ENCODE measurements around the gene PDIA5. TPM values are rescaled to one million over a fixed set of nuclear protein-coding genes. Genes with fewer than 3 reads are reported as not detected.

The PDIA5 gene
- total RNA-seq, 4 donors from 2014 or later = 5.3 to 9.2 (median 7.2) TPM

- WGBS = 89% methylated on average over 4 of the region's 10 CpGs
Observed at GRCh38 chr3:123134671-123135070, 67.8 kb downstream of the PDIA5 start.

GRCh38 chr3:123137001-123137400 lies 70.2 kb downstream of the PDIA5 start:
- Histone ChIP-seq H3K4me1 (no peaks in the 10 kb centered on the region), H3K9me3 (no peaks in the 10 kb centered on the region), H3K36me3 (peaks cover 27% of the 10 kb centered on the region), H3K27me3 (no peaks in the 10 kb centered on the region), H3K27ac (no peak overlapping the region), H3K4me3 (no peak overlapping the region)
- WGBS = 97% methylated on average over 2 of the region's 2 CpGs
- no peak for DNase-seq (ENCODE audit: low spot score in 2 of 2)
- no peak for TF ChIP-seq CTCF (IDR thresholded peaks at IDR 0.05)
- TF ChIP-seq POLR2AphosphoS5 (IDR thresholded peaks at IDR 0.05) = no peak
- no peak for TF ChIP-seq POLR2A (IDR thresholded peaks at IDR 0.05)
- TF ChIP-seq EP300 (IDR thresholded peaks at IDR 0.05) = no peak

More at GRCh38 chr3:123134671-123135070, 67.8 kb downstream of the PDIA5 start:
- no peak for DNase-seq (ENCODE audit: low spot score in 2 of 2)
- H3K36me3 ChIP-seq = peaks cover 39% of the 10 kb centered on the region
- H3K4me3 ChIP-seq = no peak overlapping the region
- no peaks in the 10 kb centered on the region for H3K27me3 ChIP-seq
- no peaks in the 10 kb centered on the region for H3K9me3 ChIP-seq
- TF ChIP-seq POLR2A (IDR thresholded peaks at IDR 0.05) (no peak), POLR2AphosphoS5 (IDR thresholded peaks at IDR 0.05) (no peak), CTCF (IDR thresholded peaks at IDR 0.05) (no peak), EP300 (IDR thresholded peaks at IDR 0.05) (no peak)
- H3K4me1 ChIP-seq = no peaks in the 10 kb centered on the region
- no peak overlapping the region for H3K27ac ChIP-seq

- WGBS = 74% methylated on average over 6 of the region's 8 CpGs
- H3K9me3 ChIP-seq = no peaks in the 10 kb centered on the region
- no peak for DNase-seq (ENCODE audit: low spot score in 2 of 2)
- no peak for TF ChIP-seq POLR2AphosphoS5 (IDR thresholded peaks at IDR 0.05)
- no peak for TF ChIP-seq CTCF (IDR thresholded peaks at IDR 0.05)
- TF ChIP-seq POLR2A (IDR thresholded peaks at IDR 0.05) = no peak
- TF ChIP-seq EP300 (IDR thresholded peaks at IDR 0.05) = no peak
- no peaks in the 10 kb centered on the region for H3K27me3 ChIP-seq
- no peak overlapping the region for H3K27ac ChIP-seq
- no peaks in the 10 kb centered on the region for H3K4me1 ChIP-seq
- H3K4me3 ChIP-seq = no peak overlapping the region
- H3K36me3 ChIP-seq = peaks cover 14% of the 10 kb centered on the region
Observed at GRCh38 chr3:123138839-123139444, 72.1 kb downstream of the PDIA5 start.

GRCh38 chr3:123139522-123139921 lies 72.7 kb downstream of the PDIA5 start:
- no peaks in the 10 kb centered on the region for H3K27me3 ChIP-seq
- no peak overlapping the region for H3K4me3 ChIP-seq
- H3K4me1 ChIP-seq = no peaks in the 10 kb centered on the region
- peaks cover 12% of the 10 kb centered on the region for H3K36me3 ChIP-seq
- WGBS = 75% methylated on average over 5 of the region's 5 CpGs
- TF ChIP-seq POLR2A (IDR thresholded peaks at IDR 0.05) = no peak
- no peak overlapping the region for H3K27ac ChIP-seq
- DNase-seq (ENCODE audit: low spot score in 2 of 2) = no peak
- no peaks in the 10 kb centered on the region for H3K9me3 ChIP-seq

- 69% methylated on average over 9 of the region's 9 CpGs for WGBS
- peaks cover 14% of the 10 kb centered on the region for H3K36me3 ChIP-seq
- no peak for TF ChIP-seq POLR2AphosphoS5 (IDR thresholded peaks at IDR 0.05)
- TF ChIP-seq POLR2A (IDR thresholded peaks at IDR 0.05) = no peak
- no peak for TF ChIP-seq EP300 (IDR thresholded peaks at IDR 0.05)
- TF ChIP-seq CTCF (IDR thresholded peaks at IDR 0.05) = no peak
Observed at GRCh38 chr3:123140550-123140949, 73.7 kb downstream of the PDIA5 start.

GRCh38 chr3:123141276-123141675 lies 74.5 kb downstream of the PDIA5 start:
- Histone ChIP-seq H3K4me3 (no peak overlapping the region), H3K27ac (no peak overlapping the region), H3K36me3 (peaks cover 21% of the 10 kb centered on the region), H3K27me3 (no peaks in the 10 kb centered on the region), H3K9me3 (no peaks in the 10 kb centered on the region), H3K4me1 (no peaks in the 10 kb centered on the region)
- TF ChIP-seq CTCF (IDR thresholded peaks at IDR 0.05) = no peak
- TF ChIP-seq POLR2A (IDR thresholded peaks at IDR 0.05) = no peak
- TF ChIP-seq POLR2AphosphoS5 (IDR thresholded peaks at IDR 0.05) = no peak
- no peak for TF ChIP-seq EP300 (IDR thresholded peaks at IDR 0.05)
- 93% methylated on average over 3 of the region's 5 CpGs for WGBS
- DNase-seq (ENCODE audit: low spot score in 2 of 2) = no peak

More at GRCh38 chr3:123140550-123140949, 73.7 kb downstream of the PDIA5 start:
- Histone ChIP-seq H3K4me3 (no peak overlapping the region), H3K27me3 (no peaks in the 10 kb centered on the region), H3K27ac (no peak overlapping the region), H3K9me3 (no peaks in the 10 kb centered on the region), H3K4me1 (no peaks in the 10 kb centered on the region)
- DNase-seq (ENCODE audit: low spot score in 2 of 2) = no peak
